Esophagus squamous epithelium (tissue), 5 donors: ENCODE measurements around the gene PRDX3. TPM values are rescaled to one million over a fixed set of nuclear protein-coding genes. Genes with fewer than 3 reads are reported as not detected.
A peak's percentile ranks its signal among the peaks of the same experiment; 100 is the strongest.

Experiments used
- DNase-seq: peaks from one replicate; lab custom pipeline; 2025; lab: John Stamatoyannopoulos, UW
- H3K27ac ChIP-seq, 4 donors: fragments of 200-600 bp; sonication (generic); one replicate each; pipeline ENCODE4 v1.5.1; 2016 to 2019; ENCODE audit warnings: mild to moderate bottlenecking in 1 of 4
- H3K27me3 ChIP-seq, 4 donors: fragments of 200-600 bp; sonication (generic); 1 replicate in 3 of 4; 2 replicates in 1 of 4; pipeline versions ENCODE4 v1.5.1 to v1.6.0; 2017 to 2021; ENCODE audit warnings: antibody characterized with exemption in 1 of 4
- H3K36me3 ChIP-seq, 3 donors: fragments of 200-600 bp; sonication (generic); one replicate each; pipeline ENCODE4 v1.5.1; 2016 to 2019
- H3K4me1 ChIP-seq, 3 donors: fragments of 200-600 bp; sonication (generic); one replicate each; pipeline ENCODE4 v1.5.1; 2017 to 2019
- H3K4me3 ChIP-seq, 4 donors: fragments of 200-600 bp; sonication (generic); 1 replicate in 3 of 4; 2 replicates in 1 of 4; pipeline ENCODE4 v1.5.1; 2016 to 2019; ENCODE audit warnings: mild to moderate bottlenecking in 2 of 4, moderate library complexity in 1 of 4
- H3K9me3 ChIP-seq, 3 donors: fragments of 200-600 bp; sonication (generic); one replicate each; pipeline ENCODE4 v1.5.1; 2016 to 2019
- POLR2A ChIP-seq, 4 donors: fragments of 450-650 bp; IDR thresholded peaks; one replicate each; pipeline ENCODE4 v1.6.1; 2017; ENCODE audit warnings: antibody characterized with exemption in 4 of 4, mild to moderate bottlenecking in 4 of 4, moderate library complexity in 3 of 4
- WGBS, 2 donors: methylation state at CpG; one replicate each; pipeline ENCODE4 v1.1.5; 2018; 5-methylcytosine and 5-hydroxymethylcytosine counted together
- intact Hi-C: fragments of 100-400 bp; cut with DNase I; formaldehyde crosslinking; loops from one replicate; pipeline ENCODE4 v1.15.0; 2022
- total RNA-seq, 4 donors: library from RNA; depleted of rRNA; stranded (reverse); fragments of >200 nt; gene quantifications; one replicate each; pipeline ENCODE4 v1.1.0, GENCODE V29; 2016
- TF ChIP-seq, protein P1 (sequence below), 6 experiments: fragments of 450-650 bp in 4 of 6; fragments of 200-600 bp in 2 of 6; sonication (generic) in 2 of 6; IDR thresholded peaks; one replicate each; pipeline ENCODE4 v1.5.1; 2016 to 2019; ENCODE audit warnings: antibody characterized with exemption in 6 of 6, mild to moderate bottlenecking in 4 of 6, moderate library complexity in 4 of 6
- donor health status: DM: yes; HTN: yes; CAD: no.

The PRDX3 gene
- total RNA-seq, 4 donors from 2014 or later = 42.9 to 183 (median 119) TPM

DNA sequence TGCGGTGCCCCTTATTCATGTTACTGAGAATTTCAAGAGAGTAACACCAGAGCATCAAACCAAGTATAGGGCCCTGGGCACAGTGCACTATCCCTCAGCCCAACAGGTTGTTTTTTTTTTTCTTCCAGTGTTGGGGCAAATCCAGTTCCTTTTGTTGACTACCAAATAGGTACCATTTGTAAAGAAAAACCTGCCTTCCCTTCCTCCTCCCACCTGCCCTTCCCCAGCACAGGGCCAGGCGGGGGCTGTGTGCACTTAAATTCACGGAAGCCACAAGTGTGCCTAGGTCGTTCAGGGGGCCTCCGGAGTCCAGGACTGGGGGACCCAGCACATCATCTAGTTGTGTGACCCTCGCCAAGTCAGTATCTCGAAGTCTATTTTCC is 12.5 kb downstream of the PRDX3 start:
- H3K36me3 ChIP-seq = peaks cover 0 to 58% (median 22%) of the 10 kb centered on the region in 3 donors
- peak overlapping the region; percentile 93 to 94 (median 94) for H3K27ac ChIP-seq
- peak overlapping the region; percentile 71 to 85 (median 80) for H3K4me3 ChIP-seq
- no peaks in the 10 kb centered on the region for H3K27me3 ChIP-seq
- TF ChIP-seq, protein P1, sequence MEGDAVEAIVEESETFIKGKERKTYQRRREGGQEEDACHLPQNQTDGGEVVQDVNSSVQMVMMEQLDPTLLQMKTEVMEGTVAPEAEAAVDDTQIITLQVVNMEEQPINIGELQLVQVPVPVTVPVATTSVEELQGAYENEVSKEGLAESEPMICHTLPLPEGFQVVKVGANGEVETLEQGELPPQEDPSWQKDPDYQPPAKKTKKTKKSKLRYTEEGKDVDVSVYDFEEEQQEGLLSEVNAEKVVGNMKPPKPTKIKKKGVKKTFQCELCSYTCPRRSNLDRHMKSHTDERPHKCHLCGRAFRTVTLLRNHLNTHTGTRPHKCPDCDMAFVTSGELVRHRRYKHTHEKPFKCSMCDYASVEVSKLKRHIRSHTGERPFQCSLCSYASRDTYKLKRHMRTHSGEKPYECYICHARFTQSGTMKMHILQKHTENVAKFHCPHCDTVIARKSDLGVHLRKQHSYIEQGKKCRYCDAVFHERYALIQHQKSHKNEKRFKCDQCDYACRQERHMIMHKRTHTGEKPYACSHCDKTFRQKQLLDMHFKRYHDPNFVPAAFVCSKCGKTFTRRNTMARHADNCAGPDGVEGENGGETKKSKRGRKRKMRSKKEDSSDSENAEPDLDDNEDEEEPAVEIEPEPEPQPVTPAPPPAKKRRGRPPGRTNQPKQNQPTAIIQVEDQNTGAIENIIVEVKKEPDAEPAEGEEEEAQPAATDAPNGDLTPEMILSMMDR (IDR thresholded peaks at IDR 0.05) = no peak
- no peak for TF ChIP-seq POLR2A (IDR thresholded peaks at IDR 0.05)
- intact Hi-C loops = no loop called here
- no peak for DNase-seq
- peaks cover 7 to 41% (median 16%) of the 10 kb centered on the region in 3 donors for H3K4me1 ChIP-seq
- no peaks in the 10 kb centered on the region for H3K9me3 ChIP-seq
- 58 to 63% methylated on average over 6 to 7 of the region's 7 CpGs for WGBS, 2 donors

DNA sequence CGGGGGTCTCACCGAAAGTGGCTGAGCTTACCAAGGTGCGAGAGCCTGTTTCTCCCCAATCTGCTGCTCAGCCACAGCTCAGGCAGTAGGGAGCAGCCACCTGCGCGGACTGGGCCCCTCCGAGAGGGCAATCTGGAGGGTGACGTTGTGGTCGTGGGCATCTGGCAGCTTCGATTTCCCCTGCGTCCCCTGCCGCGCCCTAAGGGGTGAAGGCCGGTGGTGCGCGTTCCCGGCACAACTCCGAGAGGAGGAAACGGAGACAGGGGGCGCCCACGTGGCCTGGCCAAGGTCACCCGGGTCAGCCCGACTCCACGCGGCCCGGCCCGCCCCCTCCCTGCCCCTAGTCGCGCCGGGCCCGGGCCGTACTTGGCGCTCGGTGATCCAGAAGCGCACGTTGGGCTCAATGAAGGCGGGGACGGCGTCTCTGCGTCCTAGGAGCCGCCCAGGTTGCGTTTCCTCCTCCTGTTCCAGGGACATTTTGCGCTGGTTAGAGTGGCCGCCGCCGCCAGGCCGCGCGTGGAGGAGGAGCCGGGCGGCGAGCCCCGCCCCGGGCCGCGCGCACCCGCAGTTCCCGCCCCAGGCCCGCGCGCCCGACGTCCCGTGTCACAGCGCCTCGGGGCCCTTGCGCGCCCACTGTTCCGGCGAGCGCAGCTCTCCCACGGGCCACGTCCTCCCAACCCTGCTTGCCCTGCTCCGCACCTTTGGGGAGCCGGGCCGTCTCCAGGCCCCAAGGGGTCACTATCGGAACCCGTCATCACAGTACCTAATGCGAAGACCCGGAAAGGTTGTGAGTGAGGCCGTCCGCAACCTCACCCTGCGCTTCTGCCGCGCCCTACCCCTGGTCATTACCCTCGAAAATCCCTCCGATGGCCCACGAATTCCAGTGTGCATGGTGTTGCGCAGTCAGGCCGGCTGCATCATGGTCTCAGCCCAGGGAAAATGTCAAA is 13.2 kb downstream of the PRDX3 start, which contains the start of gene SFXN4:
Gene SFXN4, minus strand, starts transcription at position 544 of the 947 bp plus-strand sequence. Its CDS starts 67 bp downstream, at position 477.
- peaks cover 0 to 58% (median 20%) of the 10 kb centered on the region in 3 donors for H3K36me3 ChIP-seq
- peak; percentile 36 for DNase-seq
- peak within 1 kb of the TSS; percentile 71 to 85 (median 80) for H3K4me3 ChIP-seq
- intact Hi-C loops = no loop called here
- H3K27ac ChIP-seq = peak within 1 kb of the TSS; percentile 93 to 94 (median 94)
- TF ChIP-seq POLR2A (IDR thresholded peaks at IDR 0.05) = peak in 3 of 4 donors; percentile 64 to 75 (median 67)
- TF ChIP-seq, protein P1 (IDR thresholded peaks at IDR 0.05) = peak in 3 of 6 experiments; percentile 5 to 17 (median 9)
- H3K9me3 ChIP-seq = no peaks in the 10 kb centered on the region
- WGBS, 2 donors = 0 to 1% methylated on average over 16 to 21 of the region's 90 CpGs
- peaks cover 7 to 41% (median 16%) of the 10 kb centered on the region in 3 donors for H3K4me1 ChIP-seq
- H3K27me3 ChIP-seq = no peaks in the 10 kb centered on the region

DNA sequence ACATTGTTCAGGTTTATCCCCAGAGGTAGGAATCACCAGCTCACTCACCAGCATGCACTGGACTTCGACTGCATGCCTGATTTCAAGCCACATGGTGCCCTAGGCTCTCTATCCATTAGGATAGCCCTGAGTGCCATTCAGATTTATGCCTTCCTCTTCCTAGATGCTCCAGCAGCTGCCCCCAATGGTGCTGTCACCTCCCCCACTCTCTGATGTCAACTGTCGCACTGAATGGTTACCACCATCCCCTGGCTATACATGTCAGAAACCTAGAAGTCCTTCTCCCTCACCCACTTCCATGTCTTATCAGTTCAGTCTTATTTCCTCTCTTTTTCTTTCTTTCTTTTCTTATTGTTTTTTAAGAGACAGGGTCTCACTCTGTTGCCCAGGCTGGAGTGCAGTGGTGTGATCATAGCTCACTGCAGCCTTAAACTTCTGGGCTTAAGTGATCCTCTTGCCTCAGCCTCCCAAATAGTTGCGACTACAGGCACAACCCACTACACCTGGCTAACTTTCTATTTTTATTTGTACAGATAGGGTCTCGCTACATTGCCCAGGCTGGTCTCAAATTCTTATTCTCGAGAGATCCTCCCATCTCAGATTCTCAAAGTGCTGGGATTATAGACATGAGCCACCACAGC is 16.0 kb downstream of the PRDX3 start:
- TF ChIP-seq POLR2A (IDR thresholded peaks at IDR 0.05) = no peak
- TF ChIP-seq, protein P1 (IDR thresholded peaks at IDR 0.05) = no peak
- Histone ChIP-seq H3K36me3 (peaks cover 13 to 58% (median 15%) of the 10 kb centered on the region in 3 donors), H3K4me3 (no peak overlapping the region), H3K27ac (no peak overlapping the region), H3K9me3 (no peaks in the 10 kb centered on the region), H3K27me3 (no peaks in the 10 kb centered on the region), H3K4me1 (peaks cover 7 to 41% (median 16%) of the 10 kb centered on the region in 3 donors)
- WGBS, 2 donors = 87 to 96% methylated on average over 5 of the region's 5 CpGs
- DNase-seq = no peak
- intact Hi-C loops = no loop called here

DNA sequence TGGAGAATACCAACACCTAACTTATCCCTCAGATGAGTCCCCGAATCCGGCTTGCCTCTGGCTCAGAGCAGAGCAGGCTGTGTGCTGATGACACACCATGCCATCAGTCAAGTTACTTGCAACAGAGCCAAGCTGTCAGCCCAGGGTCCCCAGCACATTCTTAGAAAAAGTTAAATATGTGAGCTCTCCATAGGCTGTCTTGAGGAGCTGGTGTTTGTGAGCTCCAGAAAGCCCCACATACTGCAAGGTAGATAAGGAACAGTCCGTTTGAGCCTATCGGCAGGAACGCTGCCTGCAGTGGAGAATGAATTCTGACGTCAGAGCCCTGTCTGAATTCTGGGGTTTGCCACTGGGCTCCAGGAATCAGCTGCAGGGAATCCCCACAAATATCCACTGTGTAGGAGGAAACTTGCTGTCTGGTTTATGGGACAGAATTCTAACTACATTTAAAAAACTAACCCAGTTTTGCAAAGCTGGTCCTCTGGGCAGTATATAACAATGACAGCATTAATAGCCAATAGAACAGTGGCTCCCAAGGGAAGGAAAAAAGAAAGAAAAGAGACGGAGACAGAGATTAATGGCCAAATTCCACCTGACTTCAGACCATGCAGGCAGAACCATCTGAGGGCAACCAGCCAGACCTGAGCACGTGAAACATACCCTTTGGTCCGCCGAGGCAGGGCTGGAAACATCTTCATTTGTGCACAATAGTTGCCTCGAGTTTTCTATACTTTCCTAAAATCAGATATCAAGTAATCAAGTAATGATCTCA is 16.7 kb downstream of the PRDX3 start:
- Histone ChIP-seq H3K27ac (no peak overlapping the region), H3K4me1 (peaks cover 7 to 41% (median 16%) of the 10 kb centered on the region in 3 donors), H3K36me3 (peaks cover 13 to 58% (median 16%) of the 10 kb centered on the region in 3 donors), H3K9me3 (no peaks in the 10 kb centered on the region), H3K4me3 (no peak overlapping the region), H3K27me3 (no peaks in the 10 kb centered on the region)
- intact Hi-C loops = no loop called here
- DNase-seq = no peak
- 47 to 62% methylated on average over 11 of the region's 11 CpGs for WGBS, 2 donors
- TF ChIP-seq, protein P1 (IDR thresholded peaks at IDR 0.05) = no peak
- no peak for TF ChIP-seq POLR2A (IDR thresholded peaks at IDR 0.05)
